ENCODE results near the gene UGT2B11. TPM values are rescaled to one million over a fixed set of nuclear protein-coding genes. Genes with fewer than 3 reads are reported as not detected.

The UGT2B11 gene
- not detected for total RNA-seq

GRCh38 chr4:69214716-69215115, at the start of gene UGT2B11:
UGT2B11 (minus strand) TSS chr4:69214748; CDS start chr4:69214722, 26 bp downstream.

Other genes with a start within 250 kb of the UGT2B11 start
- not detected for gene UGT2B7, start 118.3 kb downstream of the UGT2B11 start, total RNA-seq
- gene UGT2B28, start 65.7 kb upstream of the UGT2B11 start, total RNA-seq: not detected

All from diencephalon (tissue), 1 donor.